ENCODE measurements around the gene ELAC2. TPM values are rescaled to one million over a fixed set of nuclear protein-coding genes. Genes with fewer than 3 reads are reported as not detected.

ELAC2 gene
- total and polyA plus RNA-seq, 5 donors from 2014 or later = 47.3 to 62.5 (median 49.8) TPM

GRCh38 chr17:13014801-13015200 is 3.0 kb downstream of the ELAC2 start:
- Histone ChIP-seq H3K27me3 (ENCODE audit: control insufficient read depth, insufficient read depth, low read length) (no peaks in the 10 kb centered on the region), H3K4me1 (ENCODE audit: control insufficient read depth, insufficient read depth, low read length, poor library complexity, severe bottlenecking) (peaks cover 18% of the 10 kb centered on the region), H3K36me3 (ENCODE audit: control insufficient read depth, insufficient read depth, low read length) (peaks cover 57% of the 10 kb centered on the region), H3K4me3 (ENCODE audit: low read depth, low read length) (no peak overlapping the region), H3K9me3 (ENCODE audit: control insufficient read depth in 2 of 2, low read length in 2 of 2) (no peaks in the 10 kb centered on the region), H3K27ac (ENCODE audit: insufficient read depth, low read length, poor library complexity, severe bottlenecking) (no peak overlapping the region)
- peaks cover 14 to 51% (median 33%) of the 10 kb centered on the region in 4 donors for H3K4me1 Mint-ChIP-seq
- H3K27me3 Mint-ChIP-seq = no peaks in the 10 kb centered on the region
- peaks cover 46% of the 10 kb centered on the region for H3K36me3 Mint-ChIP-seq
- peak overlapping the region; percentile 42 to 94 (median 69) for H3K4me3 Mint-ChIP-seq
- H3K9me3 Mint-ChIP-seq = no peaks in the 10 kb centered on the region
- H3K27ac Mint-ChIP-seq = peak overlapping the region; percentile 69 to 99 (median 82)
- ATAC-seq (ENCODE audit: low read depth in 2 of 2) (no peak), DNase-seq (no peak)

- no peak overlapping the region for H3K4me3 Mint-ChIP-seq
- Histone ChIP-seq H3K36me3 (ENCODE audit: control insufficient read depth, insufficient read depth, low read length) (peaks cover 87% of the 10 kb centered on the region), H3K27me3 (ENCODE audit: control insufficient read depth, insufficient read depth, low read length) (no peaks in the 10 kb centered on the region), H3K9me3 (ENCODE audit: control insufficient read depth in 2 of 2, low read length in 2 of 2) (no peaks in the 10 kb centered on the region), H3K27ac (ENCODE audit: insufficient read depth, low read length, poor library complexity, severe bottlenecking) (no peak overlapping the region), H3K4me1 (ENCODE audit: control insufficient read depth, insufficient read depth, low read length, poor library complexity, severe bottlenecking) (no peaks in the 10 kb centered on the region), H3K4me3 (ENCODE audit: low read depth, low read length) (no peak overlapping the region)
- peaks cover 14 to 27% (median 20%) of the 10 kb centered on the region in 4 donors for H3K4me1 Mint-ChIP-seq
- DNase-seq (no peak), ATAC-seq (ENCODE audit: low read depth in 2 of 2) (no peak)
- no peaks in the 10 kb centered on the region for H3K9me3 Mint-ChIP-seq
- no peaks in the 10 kb centered on the region for H3K27me3 Mint-ChIP-seq
- H3K27ac Mint-ChIP-seq = no peak overlapping the region
- peaks cover 48% of the 10 kb centered on the region for H3K36me3 Mint-ChIP-seq
Measured at GRCh38 chr17:13010959-13011358, 6.9 kb downstream of the ELAC2 start.

GRCh38 chr17:13008461-13008860 is 9.4 kb downstream of the ELAC2 start:
- peaks cover 91% of the 10 kb centered on the region for H3K36me3 ChIP-seq (ENCODE audit: control insufficient read depth, insufficient read depth, low read length)
- DNase-seq (no peak), ATAC-seq (ENCODE audit: low read depth in 2 of 2) (no peak)
- no peaks in the 10 kb centered on the region for H3K27me3 Mint-ChIP-seq
- no peak overlapping the region for H3K4me3 Mint-ChIP-seq
- peak overlapping the region in 2 of 3 donors; percentile 6 to 13 for H3K27ac Mint-ChIP-seq
- H3K9me3 ChIP-seq (ENCODE audit: control insufficient read depth in 2 of 2, low read length in 2 of 2) = no peaks in the 10 kb centered on the region
- peaks cover 48% of the 10 kb centered on the region for H3K36me3 Mint-ChIP-seq
- H3K27me3 ChIP-seq (ENCODE audit: control insufficient read depth, insufficient read depth, low read length) = no peaks in the 10 kb centered on the region
- no peak overlapping the region for H3K27ac ChIP-seq (ENCODE audit: insufficient read depth, low read length, poor library complexity, severe bottlenecking)
- H3K4me1 Mint-ChIP-seq = peaks cover 0 to 9% (median 5%) of the 10 kb centered on the region in 4 donors
- no peaks in the 10 kb centered on the region for H3K4me1 ChIP-seq (ENCODE audit: control insufficient read depth, insufficient read depth, low read length, poor library complexity, severe bottlenecking)
- peaks cover 0 to 2% (median 0%) of the 10 kb centered on the region in 7 donors for H3K9me3 Mint-ChIP-seq
- H3K4me3 ChIP-seq (ENCODE audit: low read depth, low read length) = no peak overlapping the region

- H3K9me3 ChIP-seq (ENCODE audit: control insufficient read depth in 2 of 2, low read length in 2 of 2) = no peaks in the 10 kb centered on the region
- Mint-ChIP-seq H3K36me3 (peaks cover 30% of the 10 kb centered on the region), H3K9me3 (peaks cover 0 to 2% (median 0%) of the 10 kb centered on the region in 7 donors), H3K4me3 (no peak overlapping the region), H3K27me3 (no peaks in the 10 kb centered on the region), H3K4me1 (peaks cover 0 to 7% (median 0%) of the 10 kb centered on the region in 4 donors), H3K27ac (peak overlapping the region in 1 of 3 donors; percentile 75)
- no peaks in the 10 kb centered on the region for H3K4me1 ChIP-seq (ENCODE audit: control insufficient read depth, insufficient read depth, low read length, poor library complexity, severe bottlenecking)
- no peak for DNase-seq
- H3K36me3 ChIP-seq (ENCODE audit: control insufficient read depth, insufficient read depth, low read length) = peaks cover 87% of the 10 kb centered on the region
- no peaks in the 10 kb centered on the region for H3K27me3 ChIP-seq (ENCODE audit: control insufficient read depth, insufficient read depth, low read length)
- H3K4me3 ChIP-seq (ENCODE audit: low read depth, low read length) = no peak overlapping the region
- H3K27ac ChIP-seq (ENCODE audit: insufficient read depth, low read length, poor library complexity, severe bottlenecking) = no peak overlapping the region
- no peak for ATAC-seq (ENCODE audit: low read depth in 2 of 2)
Measured at GRCh38 chr17:13005530-13005929, 12.3 kb downstream of the ELAC2 start.

GRCh38 chr17:13004336-13004735 is 13.5 kb downstream of the ELAC2 start:
- H3K4me1 Mint-ChIP-seq = peaks cover 0 to 5% (median 0%) of the 10 kb centered on the region in 4 donors
- H3K4me3 Mint-ChIP-seq = no peak overlapping the region
- H3K9me3 Mint-ChIP-seq = peaks cover 0 to 2% (median 0%) of the 10 kb centered on the region in 7 donors
- peak overlapping the region in 1 of 3 donors; percentile 78 for H3K27ac Mint-ChIP-seq
- DNase-seq = no peak
- no peaks in the 10 kb centered on the region for H3K27me3 Mint-ChIP-seq
- Histone ChIP-seq H3K4me1 (ENCODE audit: control insufficient read depth, insufficient read depth, low read length, poor library complexity, severe bottlenecking) (no peaks in the 10 kb centered on the region), H3K27me3 (ENCODE audit: control insufficient read depth, insufficient read depth, low read length) (no peaks in the 10 kb centered on the region), H3K4me3 (ENCODE audit: low read depth, low read length) (no peak overlapping the region), H3K36me3 (ENCODE audit: control insufficient read depth, insufficient read depth, low read length) (peaks cover 86% of the 10 kb centered on the region), H3K9me3 (ENCODE audit: control insufficient read depth in 2 of 2, low read length in 2 of 2) (no peaks in the 10 kb centered on the region), H3K27ac (ENCODE audit: insufficient read depth, low read length, poor library complexity, severe bottlenecking) (no peak overlapping the region)
- no peak for ATAC-seq (ENCODE audit: low read depth in 2 of 2)
- peaks cover 26% of the 10 kb centered on the region for H3K36me3 Mint-ChIP-seq

GRCh38 chr17:13003927-13004326 is 13.9 kb downstream of the ELAC2 start:
- Mint-ChIP-seq H3K27ac (peak overlapping the region in 2 of 3 donors; percentile 57 to 65), H3K9me3 (peaks cover 0 to 2% (median 0%) of the 10 kb centered on the region in 7 donors), H3K4me1 (peaks cover 0 to 5% (median 0%) of the 10 kb centered on the region in 4 donors), H3K27me3 (no peaks in the 10 kb centered on the region), H3K4me3 (no peak overlapping the region), H3K36me3 (peaks cover 26% of the 10 kb centered on the region)
- Histone ChIP-seq H3K4me3 (ENCODE audit: low read depth, low read length) (no peak overlapping the region), H3K27ac (ENCODE audit: insufficient read depth, low read length, poor library complexity, severe bottlenecking) (no peak overlapping the region), H3K27me3 (ENCODE audit: control insufficient read depth, insufficient read depth, low read length) (no peaks in the 10 kb centered on the region), H3K9me3 (ENCODE audit: control insufficient read depth in 2 of 2, low read length in 2 of 2) (no peaks in the 10 kb centered on the region), H3K36me3 (ENCODE audit: control insufficient read depth, insufficient read depth, low read length) (peaks cover 86% of the 10 kb centered on the region), H3K4me1 (ENCODE audit: control insufficient read depth, insufficient read depth, low read length, poor library complexity, severe bottlenecking) (no peaks in the 10 kb centered on the region)
- ATAC-seq (ENCODE audit: low read depth in 2 of 2) = no peak
- no peak for DNase-seq

- Histone ChIP-seq H3K4me1 (ENCODE audit: control insufficient read depth, insufficient read depth, low read length, poor library complexity, severe bottlenecking) (no peaks in the 10 kb centered on the region), H3K36me3 (ENCODE audit: control insufficient read depth, insufficient read depth, low read length) (peaks cover 86% of the 10 kb centered on the region), H3K27ac (ENCODE audit: insufficient read depth, low read length, poor library complexity, severe bottlenecking) (no peak overlapping the region), H3K9me3 (ENCODE audit: control insufficient read depth in 2 of 2, low read length in 2 of 2) (no peaks in the 10 kb centered on the region), H3K4me3 (ENCODE audit: low read depth, low read length) (no peak overlapping the region), H3K27me3 (ENCODE audit: control insufficient read depth, insufficient read depth, low read length) (no peaks in the 10 kb centered on the region)
- Mint-ChIP-seq H3K36me3 (peaks cover 27% of the 10 kb centered on the region), H3K27me3 (no peaks in the 10 kb centered on the region), H3K4me1 (peaks cover 0 to 5% (median 0%) of the 10 kb centered on the region in 4 donors), H3K4me3 (no peak overlapping the region), H3K27ac (peak overlapping the region in 1 of 3 donors; percentile 65), H3K9me3 (peaks cover 0 to 2% (median 0%) of the 10 kb centered on the region in 7 donors)
- DNase-seq = no peak
- no peak for ATAC-seq (ENCODE audit: low read depth in 2 of 2)
Measured at GRCh38 chr17:13003454-13003851, 14.4 kb downstream of the ELAC2 start.

GRCh38 chr17:13002761-13003453 is 14.9 kb downstream of the ELAC2 start:
- H3K4me3 ChIP-seq (ENCODE audit: low read depth, low read length) = no peak overlapping the region
- Mint-ChIP-seq H3K27me3 (no peaks in the 10 kb centered on the region), H3K36me3 (peaks cover 28% of the 10 kb centered on the region), H3K27ac (no peak overlapping the region), H3K4me3 (no peak overlapping the region), H3K9me3 (peaks cover 0 to 2% (median 0%) of the 10 kb centered on the region in 7 donors), H3K4me1 (peaks cover 0 to 5% (median 0%) of the 10 kb centered on the region in 4 donors)
- no peaks in the 10 kb centered on the region for H3K4me1 ChIP-seq (ENCODE audit: control insufficient read depth, insufficient read depth, low read length, poor library complexity, severe bottlenecking)
- ATAC-seq (ENCODE audit: low read depth in 2 of 2) (no peak), DNase-seq (peak; percentile 9 to 35 (median 20))
- H3K27me3 ChIP-seq (ENCODE audit: control insufficient read depth, insufficient read depth, low read length) = no peaks in the 10 kb centered on the region
- no peak overlapping the region for H3K27ac ChIP-seq (ENCODE audit: insufficient read depth, low read length, poor library complexity, severe bottlenecking)
- H3K9me3 ChIP-seq (ENCODE audit: control insufficient read depth in 2 of 2, low read length in 2 of 2) = no peaks in the 10 kb centered on the region
- peaks cover 88% of the 10 kb centered on the region for H3K36me3 ChIP-seq (ENCODE audit: control insufficient read depth, insufficient read depth, low read length)

Measured in CD4-positive, CD25-positive, alpha-beta regulatory T cell (primary cell).